Tibial nerve (tissue), 4 donors: ENCODE data around the gene NSUN4. TPM values are rescaled to one million over a fixed set of nuclear protein-coding genes. Genes with fewer than 3 reads are reported as not detected.
A peak's percentile ranks its signal among the peaks of the same experiment; 100 is the strongest.

Experiments
- DNase-seq, 2 donors: peaks; one replicate each; pipeline ENCODE4 v3.0.0-alpha.2; 2019; ENCODE audit warnings: low spot score in 2 of 2
- H3K27ac ChIP-seq, 4 donors: fragments of 200-600 bp; sonication (generic) in 3 of 4; one replicate each; pipeline ENCODE4 v1.5.1; 2017 to 2019; ENCODE audit warnings: mild to moderate bottlenecking in 1 of 4
- H3K27me3 ChIP-seq, 2 donors: fragments of 200-600 bp; sonication (generic) in 1 of 2; one replicate each; pipeline versions ENCODE4 v1.5.1 to v1.6.0; 2017 to 2019
- H3K36me3 ChIP-seq, 3 donors: fragments of 200-600 bp; sonication (generic); one replicate each; pipeline ENCODE4 v1.5.1; 2018 to 2019
- H3K4me1 ChIP-seq, 4 donors: fragments of 200-600 bp; sonication (generic) in 3 of 4; one replicate each; pipeline ENCODE4 v1.5.1; 2017 to 2019
- H3K4me3 ChIP-seq, 4 donors: fragments of 200-600 bp; sonication (generic) in 3 of 4; one replicate each; pipeline ENCODE4 v1.5.1; 2017 to 2019; ENCODE audit warnings: mild to moderate bottlenecking in 1 of 4, moderate library complexity in 1 of 4
- H3K9me3 ChIP-seq, 4 donors: fragments of 200-600 bp; sonication (generic) in 3 of 4; one replicate each; pipeline ENCODE4 v1.5.1; 2017 to 2019
- EP300 ChIP-seq, 2 donors: sonication (generic); formaldehyde crosslinking; IDR thresholded peaks; one replicate each; pipeline ENCODE4 v1.6.1; 2017; ENCODE audit warnings: antibody characterized with exemption in 2 of 2, mild to moderate bottlenecking in 1 of 2
- POLR2A ChIP-seq, 2 donors: fragments of 450-650 bp; IDR thresholded peaks; one replicate each; pipeline ENCODE4 v1.6.1; 2017; ENCODE audit warnings: antibody characterized with exemption in 2 of 2, mild to moderate bottlenecking in 2 of 2, moderate library complexity in 2 of 2
- WGBS, 2 donors: methylation state at CpG; one replicate each; pipeline ENCODE4 v1.1.5; 2018; 5-methylcytosine and 5-hydroxymethylcytosine counted together
- total RNA-seq, 4 donors: library from RNA; depleted of rRNA; stranded (reverse); fragments of >200 nt; gene quantifications; one replicate each; pipeline ENCODE4 v1.1.0, GENCODE V29; 2016
- TF ChIP-seq, protein P1 (sequence below), 5 experiments: fragments of 200-600 bp in 3 of 5; fragments of 450-650 bp in 2 of 5; sonication (generic) in 3 of 5; IDR thresholded peaks; one replicate each; pipeline ENCODE4 v1.5.1; 2016 to 2019; ENCODE audit warnings: antibody characterized with exemption in 5 of 5, mild to moderate bottlenecking in 3 of 5, moderate library complexity in 2 of 5

Gene NSUN4
- total RNA-seq, 4 donors from 2014 or later, result 19.5 to 39.8 (median 31.2) TPM

DNA sequence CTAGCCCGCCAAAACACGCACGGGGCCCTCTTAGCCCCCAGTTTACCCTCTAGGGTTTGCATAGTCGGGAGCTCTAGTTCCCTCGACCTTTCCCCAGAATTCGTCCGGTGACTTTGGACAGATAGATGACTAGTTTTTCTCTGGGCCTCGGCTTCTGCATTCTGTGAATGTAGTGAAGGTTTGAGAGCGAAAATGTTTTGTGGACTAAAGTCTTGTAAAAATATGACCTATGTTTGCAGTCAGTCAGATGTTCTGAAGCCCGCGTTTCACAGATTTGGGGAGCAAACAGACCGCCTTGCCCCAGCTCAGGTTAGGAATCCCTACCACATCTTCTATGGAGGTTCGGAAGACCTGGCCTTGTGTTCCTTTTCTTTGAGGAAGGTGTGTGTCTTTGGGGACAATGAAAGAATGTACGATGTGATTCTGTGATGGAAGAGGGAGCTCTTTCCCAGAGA, 36.7 kb upstream of the NSUN4 start:
- H3K36me3 ChIP-seq, result no peaks in the 10 kb centered on the region
- H3K9me3 ChIP-seq, result no peaks in the 10 kb centered on the region
- H3K27ac ChIP-seq, result peak overlapping the region; percentile 98 to 99 (median 98)
- 1% methylated on average over 14 of the region's 14 CpGs for whole genome bisulfite sequencing, 2 donors
- no peak for TF ChIP-seq POLR2A (IDR thresholded peaks at IDR 0.05)
- TF ChIP-seq, protein P1, sequence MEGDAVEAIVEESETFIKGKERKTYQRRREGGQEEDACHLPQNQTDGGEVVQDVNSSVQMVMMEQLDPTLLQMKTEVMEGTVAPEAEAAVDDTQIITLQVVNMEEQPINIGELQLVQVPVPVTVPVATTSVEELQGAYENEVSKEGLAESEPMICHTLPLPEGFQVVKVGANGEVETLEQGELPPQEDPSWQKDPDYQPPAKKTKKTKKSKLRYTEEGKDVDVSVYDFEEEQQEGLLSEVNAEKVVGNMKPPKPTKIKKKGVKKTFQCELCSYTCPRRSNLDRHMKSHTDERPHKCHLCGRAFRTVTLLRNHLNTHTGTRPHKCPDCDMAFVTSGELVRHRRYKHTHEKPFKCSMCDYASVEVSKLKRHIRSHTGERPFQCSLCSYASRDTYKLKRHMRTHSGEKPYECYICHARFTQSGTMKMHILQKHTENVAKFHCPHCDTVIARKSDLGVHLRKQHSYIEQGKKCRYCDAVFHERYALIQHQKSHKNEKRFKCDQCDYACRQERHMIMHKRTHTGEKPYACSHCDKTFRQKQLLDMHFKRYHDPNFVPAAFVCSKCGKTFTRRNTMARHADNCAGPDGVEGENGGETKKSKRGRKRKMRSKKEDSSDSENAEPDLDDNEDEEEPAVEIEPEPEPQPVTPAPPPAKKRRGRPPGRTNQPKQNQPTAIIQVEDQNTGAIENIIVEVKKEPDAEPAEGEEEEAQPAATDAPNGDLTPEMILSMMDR (IDR thresholded peaks at IDR 0.05), result no peak
- no peak for TF ChIP-seq EP300 (IDR thresholded peaks at IDR 0.05)
- H3K4me3 ChIP-seq, result peak overlapping the region; percentile 74 to 98 (median 80)
- no peaks in the 10 kb centered on the region for H3K27me3 ChIP-seq
- H3K4me1 ChIP-seq, result peaks cover 0 to 65% (median 30%) of the 10 kb centered on the region in 4 donors
- no peak for DNase-seq

DNA sequence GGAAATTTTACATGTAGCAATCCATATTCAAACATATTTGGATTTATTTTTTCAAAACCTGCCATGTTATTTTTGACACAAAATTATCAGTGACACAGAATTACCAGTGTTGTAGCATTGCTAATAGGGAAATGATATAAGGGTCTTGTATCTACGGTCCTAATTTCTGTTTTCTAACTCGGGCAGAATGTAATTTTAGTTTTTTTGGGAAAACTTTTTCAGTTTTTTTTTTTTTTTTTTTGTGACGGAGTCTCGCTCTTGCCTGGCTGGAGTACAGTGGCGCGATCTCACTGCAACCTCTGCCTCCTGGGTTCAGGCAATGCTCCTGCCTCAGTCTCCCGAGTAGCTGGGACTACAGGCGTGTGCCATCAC, 34.5 kb upstream of the NSUN4 start:
- no peak for DNase-seq
- WGBS, 2 donors, result 93% methylated on average over 8 of the region's 8 CpGs
- Histone ChIP-seq H3K27ac (no peak overlapping the region), H3K9me3 (no peaks in the 10 kb centered on the region), H3K4me3 (no peak overlapping the region), H3K27me3 (no peaks in the 10 kb centered on the region), H3K4me1 (peaks cover 0 to 43% (median 16%) of the 10 kb centered on the region in 4 donors), H3K36me3 (peaks cover 0 to 16% (median 11%) of the 10 kb centered on the region in 3 donors)
- TF ChIP-seq, protein P1 (IDR thresholded peaks at IDR 0.05), result no peak
- TF ChIP-seq EP300 (IDR thresholded peaks at IDR 0.05), result no peak
- no peak for TF ChIP-seq POLR2A (IDR thresholded peaks at IDR 0.05)

DNA sequence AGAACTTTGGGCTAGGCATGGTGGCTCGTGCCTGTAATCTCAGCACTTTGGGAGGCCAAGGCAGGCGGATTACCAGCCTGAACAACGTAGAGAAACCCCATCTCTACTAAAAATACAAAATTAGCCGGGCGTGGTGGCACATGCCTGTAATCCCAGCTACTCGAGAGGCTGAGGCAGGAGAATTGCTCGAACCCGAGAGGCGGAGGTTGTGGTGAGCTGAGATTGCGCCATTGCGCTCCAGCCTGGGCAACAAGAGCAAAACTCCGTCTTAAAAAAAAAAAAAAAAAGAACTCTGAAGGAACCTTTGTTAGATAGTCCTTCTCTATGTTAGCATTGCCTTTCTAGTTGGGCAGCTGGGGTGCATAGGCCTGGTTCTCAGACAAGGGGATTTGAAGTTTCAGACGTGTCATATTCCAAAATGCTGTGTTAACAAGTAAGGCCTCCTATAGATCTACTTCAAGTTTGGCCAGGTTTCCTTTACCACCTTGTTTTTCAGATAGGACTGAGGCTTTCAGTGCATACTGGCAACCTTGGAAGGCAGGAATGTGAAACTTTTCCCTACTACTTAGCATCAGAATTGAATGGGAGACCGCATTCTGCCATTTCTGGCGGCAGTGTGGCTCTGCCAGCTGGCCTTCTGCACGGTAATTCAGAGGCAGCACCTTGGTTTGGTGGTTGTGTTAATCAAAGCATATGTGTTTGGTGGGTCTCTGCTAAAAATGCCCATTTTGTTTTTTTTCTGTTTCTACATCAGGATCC, 31.0 kb upstream of the NSUN4 start:
- Histone ChIP-seq H3K4me1 (peaks cover 0 to 30% (median 7%) of the 10 kb centered on the region in 4 donors), H3K36me3 (peaks cover 2 to 51% (median 32%) of the 10 kb centered on the region in 3 donors), H3K27me3 (no peaks in the 10 kb centered on the region), H3K9me3 (no peaks in the 10 kb centered on the region), H3K27ac (no peak overlapping the region), H3K4me3 (no peak overlapping the region)
- 89 to 90% methylated on average over 16 of the region's 16 CpGs for WGBS, 2 donors
- DNase-seq, result no peak
- no peak for TF ChIP-seq EP300 (IDR thresholded peaks at IDR 0.05)
- TF ChIP-seq, protein P1 (IDR thresholded peaks at IDR 0.05), result no peak
- no peak for TF ChIP-seq POLR2A (IDR thresholded peaks at IDR 0.05)

DNA sequence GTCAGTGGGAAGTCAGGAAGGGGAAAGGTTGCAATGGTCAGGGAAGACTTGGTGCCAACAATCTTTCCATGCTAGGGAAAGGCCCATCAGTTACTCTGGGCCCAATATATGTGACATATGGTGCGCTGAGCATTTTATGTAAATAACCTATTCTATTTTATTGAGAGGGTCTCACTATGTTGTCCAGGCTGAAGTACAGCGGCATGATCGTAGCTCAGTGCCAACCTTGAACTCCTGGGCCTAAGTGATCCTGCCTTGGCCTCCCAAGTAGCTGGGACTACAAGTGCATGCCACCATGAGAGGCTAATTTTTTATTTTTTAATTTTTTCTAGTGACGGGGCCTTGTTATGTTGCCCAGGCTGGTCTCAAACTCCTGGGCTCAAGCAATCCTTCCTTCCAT, 30.3 kb upstream of the NSUN4 start:
- H3K36me3 ChIP-seq, result peaks cover 5 to 58% (median 32%) of the 10 kb centered on the region in 3 donors

More for the DNA sequence above, 30.3 kb upstream of the NSUN4 start:
- DNase-seq, result no peak
- Histone ChIP-seq H3K27me3 (no peaks in the 10 kb centered on the region), H3K9me3 (no peaks in the 10 kb centered on the region), H3K27ac (no peak overlapping the region), H3K4me3 (no peak overlapping the region), H3K4me1 (peaks cover 0 to 23% (median under 1%) of the 10 kb centered on the region in 4 donors)
- WGBS, 2 donors, result 95% methylated on average over 4 of the region's 4 CpGs
- TF ChIP-seq EP300 (IDR thresholded peaks at IDR 0.05) (no peak), POLR2A (IDR thresholded peaks at IDR 0.05) (no peak)
- TF ChIP-seq, protein P1 (IDR thresholded peaks at IDR 0.05), result no peak
